ENCODE measurements around the gene KLHL25.

DNA sequence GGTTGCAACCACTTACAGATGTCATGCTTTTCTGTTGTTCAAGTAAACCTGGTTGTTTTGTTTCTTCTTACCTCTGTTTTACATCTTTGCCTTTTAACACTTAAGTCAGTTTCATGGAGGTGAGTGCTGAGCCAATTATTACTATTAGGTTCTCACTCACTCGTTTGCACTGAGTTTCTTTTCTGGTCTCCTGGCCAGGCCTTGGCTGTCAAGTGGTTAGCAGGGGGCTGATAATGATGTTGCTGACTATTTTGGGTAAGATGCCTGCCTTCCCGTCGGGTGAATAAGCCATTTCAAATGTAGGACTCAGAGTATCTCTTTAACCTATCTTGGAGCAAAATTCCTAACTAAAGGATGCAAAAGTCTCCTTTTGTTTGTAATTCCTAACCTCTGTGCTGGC is 78.5 kb downstream of the KLHL25 start:
- TF ChIP-seq SUZ12 (IDR thresholded peaks at IDR 0.05; ENCODE audit: extremely low read depth, insufficient read depth, insufficient read length), result no peak
- no peak for TF ChIP-seq ZNF274 (IDR thresholded peaks at IDR 0.05; ENCODE audit: low read depth, low read length)
